Upper lobe of left lung (tissue), 6 donors: ENCODE results near the gene PLEKHG3. TPM values are rescaled to one million over a fixed set of nuclear protein-coding genes. Genes with fewer than 3 reads are reported as not detected.

Experiments
- ATAC-seq, 2 donors: fragments of 200-7000 bp; cut with Tn5 transposase; one replicate each; pipeline ENCODE4 v1.9.1; 2022; ENCODE audit warnings: mild to moderate bottlenecking in 2 of 2, moderate library complexity in 2 of 2; ENCODE audit not compliant: low FRiP score in 2 of 2
- DNase-seq, 2 donors: peaks; one replicate each; pipeline ENCODE4 v3.0.0-alpha.2; 2019 to 2020
- H3K27ac ChIP-seq, 4 donors: fragments of 200-600 bp; sonication (generic); one replicate each; pipeline ENCODE4 v1.5.1; 2016 to 2019
- H3K27me3 ChIP-seq, 4 donors: fragments of 200-600 bp; sonication (generic); one replicate each; pipeline ENCODE4 v1.5.1; 2017 to 2019
- H3K36me3 ChIP-seq, 4 donors: fragments of 200-600 bp; sonication (generic); one replicate each; pipeline ENCODE4 v1.5.1; 2016 to 2019
- H3K4me1 ChIP-seq, 4 donors: fragments of 200-600 bp; sonication (generic); one replicate each; pipeline ENCODE4 v1.5.1; 2018 to 2019
- H3K4me3 ChIP-seq, 4 donors: fragments of 200-600 bp; sonication (generic); one replicate each; pipeline ENCODE4 v1.5.1; 2017 to 2019; ENCODE audit warnings: mild to moderate bottlenecking in 2 of 4, moderate library complexity in 1 of 4
- H3K9me3 ChIP-seq, 4 donors: fragments of 200-600 bp; sonication (generic); one replicate each; pipeline ENCODE4 v1.5.1; 2018 to 2019
- EP300 ChIP-seq, 4 donors: sonication (generic); formaldehyde crosslinking; IDR thresholded peaks; one replicate each; pipeline ENCODE4 v1.5.1; 2017; ENCODE audit warnings: antibody characterized with exemption in 4 of 4, control low read depth in 2 of 4
- POLR2A ChIP-seq, 4 donors: fragments of 450-650 bp; IDR thresholded peaks; one replicate each; pipeline ENCODE4 v1.5.1; 2016 to 2017; ENCODE audit warnings: antibody characterized with exemption in 4 of 4, mild to moderate bottlenecking in 2 of 4
- POLR2AphosphoS5 ChIP-seq, 2 donors: sonication (generic); formaldehyde crosslinking; IDR thresholded peaks; one replicate each; pipeline ENCODE4 v1.5.1; 2017; ENCODE audit warnings: antibody characterized with exemption in 2 of 2
- WGBS, 2 donors: methylation state at CpG; one replicate each; pipeline ENCODE4 v1.1.5; 2017 to 2018; 5-methylcytosine and 5-hydroxymethylcytosine counted together
- total RNA-seq, 6 donors: library from RNA; depleted of rRNA in 4 of 6; stranded (reverse); fragments of >200 nt in 4 of 6; gene quantifications; one replicate each; pipeline versions ENCODE4 v1.1.0 to v1.2.1, GENCODE V29; 2016 to 2021
- TF ChIP-seq, protein P1 (sequence below), 6 experiments: fragments of 450-650 bp in 4 of 6; fragments of 200-600 bp in 2 of 6; sonication (generic) in 2 of 6; IDR thresholded peaks; one replicate each; pipeline ENCODE4 v1.5.1; 2016 to 2019; ENCODE audit warnings: antibody characterized with exemption in 6 of 6
- donor health status: DM: no; HTN: no; CAD: no; lungs with moderate emphysema.
- donor health status: DM: no; HTN: yes; CAD: no; lungs with severe emphysema.

PLEKHG3 gene
- total RNA-seq, 6 donors from 2014 or later: 12.8 to 49.2 (median 34.8) TPM

GRCh38 chr14:64764641-64765520 lies 60.7 kb downstream of the PLEKHG3 start:
- ATAC-seq (peak; percentile 77 to 88), DNase-seq (peak; percentile 68 to 88)
- no peak for TF ChIP-seq POLR2A (IDR thresholded peaks at IDR 0.05)
- TF ChIP-seq, protein P1, sequence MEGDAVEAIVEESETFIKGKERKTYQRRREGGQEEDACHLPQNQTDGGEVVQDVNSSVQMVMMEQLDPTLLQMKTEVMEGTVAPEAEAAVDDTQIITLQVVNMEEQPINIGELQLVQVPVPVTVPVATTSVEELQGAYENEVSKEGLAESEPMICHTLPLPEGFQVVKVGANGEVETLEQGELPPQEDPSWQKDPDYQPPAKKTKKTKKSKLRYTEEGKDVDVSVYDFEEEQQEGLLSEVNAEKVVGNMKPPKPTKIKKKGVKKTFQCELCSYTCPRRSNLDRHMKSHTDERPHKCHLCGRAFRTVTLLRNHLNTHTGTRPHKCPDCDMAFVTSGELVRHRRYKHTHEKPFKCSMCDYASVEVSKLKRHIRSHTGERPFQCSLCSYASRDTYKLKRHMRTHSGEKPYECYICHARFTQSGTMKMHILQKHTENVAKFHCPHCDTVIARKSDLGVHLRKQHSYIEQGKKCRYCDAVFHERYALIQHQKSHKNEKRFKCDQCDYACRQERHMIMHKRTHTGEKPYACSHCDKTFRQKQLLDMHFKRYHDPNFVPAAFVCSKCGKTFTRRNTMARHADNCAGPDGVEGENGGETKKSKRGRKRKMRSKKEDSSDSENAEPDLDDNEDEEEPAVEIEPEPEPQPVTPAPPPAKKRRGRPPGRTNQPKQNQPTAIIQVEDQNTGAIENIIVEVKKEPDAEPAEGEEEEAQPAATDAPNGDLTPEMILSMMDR (IDR thresholded peaks at IDR 0.05): peak; percentile 90 to 93 (median 91)
- no peak for TF ChIP-seq POLR2AphosphoS5 (IDR thresholded peaks at IDR 0.05)
- no peak for TF ChIP-seq EP300 (IDR thresholded peaks at IDR 0.05)
- H3K27ac ChIP-seq: no peak overlapping the region
- H3K4me1 ChIP-seq: peaks cover 13 to 33% (median 18%) of the 10 kb centered on the region in 4 donors
- WGBS, 2 donors: 31 to 48% methylated on average over 15 to 29 of the region's 29 CpGs
- H3K9me3 ChIP-seq: no peaks in the 10 kb centered on the region
- peak overlapping the region in 2 of 4 donors; percentile 16 to 35 for H3K4me3 ChIP-seq
- no peaks in the 10 kb centered on the region for H3K36me3 ChIP-seq
- H3K27me3 ChIP-seq: no peaks in the 10 kb centered on the region

DNA sequence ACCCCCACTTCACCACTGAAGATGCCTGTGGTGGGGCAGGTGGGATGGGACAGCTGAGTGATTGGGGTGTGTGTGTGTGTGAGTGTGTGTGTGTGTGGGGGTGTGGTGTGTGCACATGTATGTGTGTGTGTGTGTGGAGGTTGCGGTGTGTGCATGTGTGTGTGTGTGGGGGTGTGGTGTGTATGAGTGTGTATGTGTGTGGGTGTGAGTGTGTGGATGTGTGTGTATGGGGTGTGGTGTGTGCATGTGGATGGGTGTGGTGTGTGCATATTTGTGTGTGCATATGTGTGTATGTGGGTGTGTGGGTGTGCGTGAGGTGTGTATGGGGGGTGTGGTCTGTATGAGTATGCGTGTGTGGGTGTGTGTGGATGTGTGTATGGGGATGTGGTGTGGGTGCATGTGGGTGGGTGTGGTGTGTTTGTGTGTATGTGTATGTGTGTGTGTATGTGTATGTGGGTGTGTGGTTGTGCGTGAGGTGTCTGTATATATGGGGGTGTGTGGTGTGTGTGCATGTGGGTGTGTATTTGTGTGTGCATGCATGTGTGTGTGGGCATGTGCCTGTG lies 61.6 kb downstream of the PLEKHG3 start:
- Histone ChIP-seq H3K4me3 (no peak overlapping the region), H3K27me3 (no peaks in the 10 kb centered on the region), H3K36me3 (no peaks in the 10 kb centered on the region), H3K27ac (no peak overlapping the region), H3K4me1 (peaks cover 13 to 33% (median 18%) of the 10 kb centered on the region in 4 donors), H3K9me3 (no peaks in the 10 kb centered on the region)
- no peak for TF ChIP-seq POLR2AphosphoS5 (IDR thresholded peaks at IDR 0.05)
- TF ChIP-seq, protein P1 (IDR thresholded peaks at IDR 0.05): no peak
- no peak for TF ChIP-seq EP300 (IDR thresholded peaks at IDR 0.05)
- TF ChIP-seq POLR2A (IDR thresholded peaks at IDR 0.05): no peak
- DNase-seq (no peak), ATAC-seq (peak in 1 of 2 donors; percentile 1)
- 95 to 96% methylated on average over 4 of the region's 4 CpGs for whole genome bisulfite sequencing, 2 donors

DNA sequence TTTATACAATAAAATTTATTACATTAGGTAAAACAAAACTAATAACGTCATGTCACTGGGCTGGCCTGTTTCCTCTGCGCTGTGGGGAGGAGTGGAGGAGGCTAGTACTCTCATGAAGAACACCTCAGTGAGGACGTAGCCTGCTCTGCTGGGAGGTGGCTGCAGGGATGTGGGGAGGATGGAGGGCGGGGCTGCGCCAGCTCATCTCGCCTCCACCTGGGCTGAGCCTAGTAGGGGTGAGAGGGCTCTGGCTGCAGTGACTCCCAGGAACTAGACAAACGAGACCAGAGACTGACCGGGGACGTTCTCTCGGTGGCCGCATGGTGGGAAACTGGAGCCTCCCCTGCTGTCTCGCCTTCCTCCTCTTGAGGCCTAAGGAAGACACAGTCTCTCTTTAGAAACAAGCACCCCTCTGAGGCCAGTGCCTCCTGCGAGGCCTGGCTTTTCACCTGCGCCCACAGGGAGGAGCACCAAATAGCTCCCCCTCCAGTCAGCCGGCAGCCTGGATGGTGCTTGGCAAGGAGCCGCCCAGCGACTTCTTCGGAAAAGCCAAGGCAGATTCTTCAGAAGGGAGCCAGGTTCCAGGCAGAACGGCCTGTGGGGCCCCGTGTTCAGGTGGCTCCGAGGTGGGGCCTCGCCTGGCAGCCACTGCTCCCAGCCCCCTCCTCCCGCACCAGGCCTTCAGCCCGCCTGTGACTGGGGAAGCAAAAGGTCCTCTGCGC lies 62.4 kb downstream of the PLEKHG3 start:
- Histone ChIP-seq H3K4me3 (no peak overlapping the region), H3K9me3 (no peaks in the 10 kb centered on the region), H3K27ac (no peak overlapping the region), H3K27me3 (no peaks in the 10 kb centered on the region), H3K4me1 (peaks cover 10 to 27% (median 17%) of the 10 kb centered on the region in 4 donors), H3K36me3 (no peaks in the 10 kb centered on the region)
- DNase-seq: peak in 1 of 2 donors; percentile 63
- TF ChIP-seq EP300 (IDR thresholded peaks at IDR 0.05): no peak
- TF ChIP-seq POLR2A (IDR thresholded peaks at IDR 0.05): no peak
- TF ChIP-seq POLR2AphosphoS5 (IDR thresholded peaks at IDR 0.05): no peak
- TF ChIP-seq, protein P1 (IDR thresholded peaks at IDR 0.05): no peak
- no peak for ATAC-seq
- 82 to 88% methylated on average over 12 to 23 of the region's 25 CpGs for WGBS, 2 donors

- no peak overlapping the region for H3K4me3 ChIP-seq
- no peak for ATAC-seq
- TF ChIP-seq POLR2AphosphoS5 (IDR thresholded peaks at IDR 0.05) (no peak), EP300 (IDR thresholded peaks at IDR 0.05) (no peak), POLR2A (IDR thresholded peaks at IDR 0.05) (no peak)
- TF ChIP-seq, protein P1 (IDR thresholded peaks at IDR 0.05): no peak
- H3K27ac ChIP-seq: no peak overlapping the region
- H3K4me1 ChIP-seq: peaks cover 2 to 19% (median 10%) of the 10 kb centered on the region in 4 donors
- 74 to 86% methylated on average over 11 to 15 of the region's 15 CpGs for WGBS, 2 donors
- H3K27me3 ChIP-seq: no peaks in the 10 kb centered on the region
- no peak for DNase-seq
- no peaks in the 10 kb centered on the region for H3K9me3 ChIP-seq
- H3K36me3 ChIP-seq: no peaks in the 10 kb centered on the region
Measured at GRCh38 chr14:64767215-64767964, 63.2 kb downstream of the PLEKHG3 start.
